H1 (cell line): Measurements from ENCODE around the gene KIF1C. TPM values are rescaled to one million over a fixed set of nuclear protein-coding genes. Genes with fewer than 3 reads are reported as not detected.

Experiments used
- ATF2 ChIP-seq: IDR thresholded peaks from 2 replicates; pipeline ENCODE4 v1.6.1; 2012; ENCODE audit warnings: low read length, inconsistent platforms
- ATF3 ChIP-seq: IDR thresholded peaks from 2 replicates; pipeline ENCODE4 v1.6.1; 2011; ENCODE audit warnings: low read depth, mild to moderate bottlenecking, low read length; ENCODE audit not compliant: insufficient read depth
- BCL11A ChIP-seq, 2 experiments: IDR thresholded peaks; one replicate each; pipeline ENCODE4 v1.6.1; 2011; ENCODE audit warnings: low read depth in 2 of 2, low read length in 2 of 2, mild to moderate bottlenecking in 2 of 2
- CEBPB ChIP-seq: IDR thresholded peaks from 2 replicates; pipeline ENCODE4 v1.6.1; 2012; ENCODE audit warnings: low read depth, low read length
- CHD7 ChIP-seq: fragments of 300-600 bp; sonication (generic); IDR thresholded peaks from 2 replicates; pipeline ENCODE4 v1.7.1; 2012; ENCODE audit warnings: low read length, moderate library complexity, mild to moderate bottlenecking, inconsistent platforms; ENCODE audit not compliant: insufficient replicate concordance
- JUND ChIP-seq: IDR thresholded peaks from 2 replicates; pipeline ENCODE4 v1.6.1; 2011; ENCODE audit warnings: mild to moderate bottlenecking, improper control_type of control experiment, low read length
- KDM5A ChIP-seq: fragments of 200-600 bp; IDR thresholded peaks from 2 replicates; pipeline ENCODE4 v1.7.1; 2012; ENCODE audit warnings: mild to moderate bottlenecking, low read length, inconsistent platforms, mixed read lengths
- POLR2A ChIP-seq, 2 experiments: IDR thresholded peaks; 1 replicate in 1 of 2; 2 replicates in 1 of 2; pipeline ENCODE4 v1.6.1; 2011; ENCODE audit warnings: low read depth in 2 of 2, low read length in 2 of 2, mild to moderate bottlenecking in 2 of 2; ENCODE audit errors: control extremely low read depth in 1 of 2
- SIRT6 ChIP-seq: IDR thresholded peaks from one replicate; pipeline ENCODE4 v1.7.1; 2012; ENCODE audit warnings: low read length, inconsistent platforms
- polyA plus RNA-seq, 7 experiments: library from polyadenylated mRNA; depleted of rRNA in 3 of 7; stranded (reverse) in 5 of 7; unstranded in 2 of 7; fragments of >200 nt in 5 of 7; fragments of 200-250 nt in 2 of 7; gene quantifications; 1 replicate in 5 of 7; 2 replicates in 1 of 7; 4 replicates in 1 of 7; pipeline versions ENCODE4 v1.2.1 to v1.2.3, GENCODE V29; 2011 to 2013; ENCODE audit warnings: missing spikeins in 2 of 7, mixed read lengths in 2 of 7
- total RNA-seq: library from RNA; stranded (reverse); fragmentation: NEBNext Ultra II Directional; extraction: Animal tissue kit (Norgen Biotek cat#: 25700); gene quantifications from 2 replicates; pipeline ENCODE4 v1.2.1, GENCODE V29; 2021

KIF1C gene
- total and polyA plus RNA-seq, 2 of the 8 experiments (the other 6 are each of a cell fraction or from before 2014, with no cell fraction given), result 14.3 to 114 TPM

- no peak for TF ChIP-seq CHD7
- TF ChIP-seq POLR2A (IDR thresholded peaks at IDR 0.05; ENCODE audit: control extremely low read depth in 1 of 2, low read depth in 2 of 2, low read length in 2 of 2), result no peak
- TF ChIP-seq CEBPB, result no peak
- TF ChIP-seq SIRT6, result no peak
- no peak for TF ChIP-seq ATF2
- no peak for TF ChIP-seq KDM5A
- TF ChIP-seq BCL11A (IDR thresholded peaks at IDR 0.05; ENCODE audit: low read depth in 2 of 2, low read length in 2 of 2), result no peak
- TF ChIP-seq ATF3, result no peak
- TF ChIP-seq JUND, result no peak
These were observed 33.8 kb downstream of the KIF1C start (continued) for GRCh38 chr17:5031365-5032082.
